Rectal smooth muscle tissue (tissue), 1 donor: ENCODE results near the gene BUB1B.

Experiments
- H3K27ac ChIP-seq: one replicate; pipeline ENCODE4 v1.7.0; 2013; ENCODE audit warnings: low read depth, low read length, inconsistent platforms
- H3K27me3 ChIP-seq: one replicate; pipeline ENCODE4 v1.7.0; 2013; ENCODE audit warnings: low read length; ENCODE audit not compliant: control insufficient read depth, insufficient read depth
- H3K36me3 ChIP-seq: one replicate; pipeline ENCODE4 v1.7.0; 2013; ENCODE audit warnings: low read length; ENCODE audit not compliant: control insufficient read depth, insufficient read depth
- H3K4me1 ChIP-seq: one replicate; pipeline ENCODE4 v1.7.0; 2013; ENCODE audit warnings: low read length; ENCODE audit not compliant: control insufficient read depth, insufficient read depth
- H3K4me3 ChIP-seq: one replicate; pipeline ENCODE4 v1.7.0; 2013; ENCODE audit warnings: low read length
- H3K9ac ChIP-seq: one replicate; pipeline ENCODE4 v1.7.0; 2013; ENCODE audit warnings: low read length

Gene BUB1B

DNA sequence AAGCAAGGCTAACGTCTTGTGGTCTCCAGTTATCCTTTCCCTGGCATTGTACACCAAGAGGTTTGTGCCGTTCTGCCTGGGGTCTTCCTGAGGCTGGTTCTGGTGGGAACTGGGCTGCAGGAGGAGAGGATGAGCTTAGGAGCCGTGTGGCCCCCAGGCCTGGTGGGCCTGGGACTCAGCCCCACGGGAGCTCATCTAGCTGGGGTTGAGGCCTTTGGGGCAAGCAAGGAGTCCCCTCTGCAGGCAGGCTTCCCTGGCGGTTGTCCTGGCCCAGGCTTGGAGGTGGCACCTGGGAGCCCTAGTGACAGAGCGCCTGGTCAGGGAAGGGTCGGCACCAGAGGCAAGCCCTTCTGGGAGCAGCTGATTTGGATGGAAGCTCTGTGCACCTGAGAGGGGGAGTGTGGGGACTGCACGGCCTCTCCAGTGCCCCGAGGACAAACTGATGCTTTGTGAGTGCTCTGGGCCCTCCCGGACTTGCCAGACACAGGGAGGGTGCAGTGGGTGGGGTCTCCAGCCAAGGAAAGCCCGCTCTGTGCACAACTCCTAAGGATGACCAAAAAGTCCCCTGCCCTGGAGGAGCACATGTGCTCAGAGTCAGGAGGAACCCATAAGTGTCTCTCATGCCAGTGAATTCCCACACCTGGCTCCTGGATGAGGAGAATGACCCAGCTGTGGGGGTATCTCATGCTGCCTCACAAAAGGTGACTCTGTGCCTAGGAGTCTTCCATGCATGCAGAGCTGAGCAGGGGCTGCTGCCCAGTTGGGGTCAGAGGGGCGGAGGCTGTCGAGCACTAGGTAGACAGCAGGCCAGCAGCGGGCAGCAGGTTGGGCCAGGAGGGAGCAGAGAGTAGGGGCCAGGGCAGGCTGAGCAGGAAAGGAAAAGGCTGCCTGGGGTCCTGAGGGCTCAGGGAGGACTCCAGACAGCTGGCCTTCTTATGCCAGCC, 80.7 kb downstream of the BUB1B start:
- H3K27ac ChIP-seq, result no peak overlapping the region
- H3K4me3 ChIP-seq, result no peak overlapping the region
- no peaks in the 10 kb centered on the region for H3K36me3 ChIP-seq
- H3K27me3 ChIP-seq, result no peaks in the 10 kb centered on the region
- H3K9ac ChIP-seq, result no peak overlapping the region
- H3K4me1 ChIP-seq, result no peaks in the 10 kb centered on the region

DNA sequence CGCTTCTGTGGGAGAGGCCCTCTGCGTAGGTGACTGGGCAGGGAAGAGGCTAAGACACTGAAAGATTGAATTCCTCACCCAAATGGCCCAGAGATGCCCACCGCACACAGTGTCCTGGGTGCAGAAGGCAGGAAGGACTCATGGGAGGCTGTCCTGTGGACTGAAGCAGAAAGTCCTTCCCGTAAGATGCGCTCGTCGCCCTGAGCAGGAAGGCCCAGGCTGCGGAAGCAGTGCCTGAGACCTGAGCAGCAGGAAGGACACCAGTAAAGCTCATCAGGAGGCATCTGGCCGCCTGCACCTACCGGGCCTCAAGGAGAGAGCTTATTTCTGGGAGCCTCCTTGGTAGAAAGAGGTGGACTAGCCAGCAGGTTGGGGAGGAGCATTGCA, 81.3 kb downstream of the BUB1B start:
- Histone ChIP-seq H3K36me3 (no peaks in the 10 kb centered on the region), H3K9ac (no peak overlapping the region), H3K4me1 (no peaks in the 10 kb centered on the region), H3K27me3 (no peaks in the 10 kb centered on the region), H3K4me3 (no peak overlapping the region), H3K27ac (no peak overlapping the region)

- Histone ChIP-seq H3K36me3 (no peaks in the 10 kb centered on the region), H3K27ac (no peak overlapping the region), H3K27me3 (no peaks in the 10 kb centered on the region), H3K9ac (no peak overlapping the region), H3K4me1 (no peaks in the 10 kb centered on the region), H3K4me3 (no peak overlapping the region)
Observed at GRCh38 chr15:40242601-40243000, 81.7 kb downstream of the BUB1B start.

- no peak overlapping the region for H3K9ac ChIP-seq
- no peaks in the 10 kb centered on the region for H3K4me1 ChIP-seq
- no peaks in the 10 kb centered on the region for H3K36me3 ChIP-seq
- no peaks in the 10 kb centered on the region for H3K27me3 ChIP-seq
- no peak overlapping the region for H3K4me3 ChIP-seq
- no peak overlapping the region for H3K27ac ChIP-seq
Observed at GRCh38 chr15:40243126-40243810, 82.4 kb downstream of the BUB1B start.

DNA sequence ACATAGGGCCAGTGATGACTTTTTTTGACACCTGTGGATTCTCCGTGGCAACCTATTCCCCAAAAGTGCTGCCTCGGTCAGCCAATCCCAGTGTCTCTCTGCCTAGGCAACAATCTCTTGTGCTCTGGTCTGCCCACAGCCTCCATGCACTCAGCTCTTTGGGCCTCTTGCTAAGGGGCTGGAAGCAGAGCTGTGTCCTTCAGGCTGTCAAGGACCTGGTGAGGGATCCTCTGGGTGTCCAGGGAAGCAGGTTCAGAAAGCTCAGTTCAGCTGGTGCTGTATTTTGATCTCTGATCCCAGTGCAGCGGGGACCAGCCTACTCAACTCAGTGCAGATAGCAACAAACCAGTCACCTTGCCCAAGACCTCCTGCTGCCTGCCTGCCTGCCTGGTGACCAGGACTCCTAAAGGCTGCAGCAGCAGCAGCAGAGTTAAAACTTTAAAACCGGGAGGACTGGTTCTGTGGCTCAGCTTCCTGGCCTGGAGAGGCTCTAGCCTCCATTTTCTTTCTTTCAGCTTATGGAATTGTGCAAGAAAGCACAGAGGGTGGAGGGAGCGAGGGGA, 84.2 kb downstream of the BUB1B start:
- Histone ChIP-seq H3K4me1 (no peaks in the 10 kb centered on the region), H3K27ac (no peak overlapping the region)

DNA sequence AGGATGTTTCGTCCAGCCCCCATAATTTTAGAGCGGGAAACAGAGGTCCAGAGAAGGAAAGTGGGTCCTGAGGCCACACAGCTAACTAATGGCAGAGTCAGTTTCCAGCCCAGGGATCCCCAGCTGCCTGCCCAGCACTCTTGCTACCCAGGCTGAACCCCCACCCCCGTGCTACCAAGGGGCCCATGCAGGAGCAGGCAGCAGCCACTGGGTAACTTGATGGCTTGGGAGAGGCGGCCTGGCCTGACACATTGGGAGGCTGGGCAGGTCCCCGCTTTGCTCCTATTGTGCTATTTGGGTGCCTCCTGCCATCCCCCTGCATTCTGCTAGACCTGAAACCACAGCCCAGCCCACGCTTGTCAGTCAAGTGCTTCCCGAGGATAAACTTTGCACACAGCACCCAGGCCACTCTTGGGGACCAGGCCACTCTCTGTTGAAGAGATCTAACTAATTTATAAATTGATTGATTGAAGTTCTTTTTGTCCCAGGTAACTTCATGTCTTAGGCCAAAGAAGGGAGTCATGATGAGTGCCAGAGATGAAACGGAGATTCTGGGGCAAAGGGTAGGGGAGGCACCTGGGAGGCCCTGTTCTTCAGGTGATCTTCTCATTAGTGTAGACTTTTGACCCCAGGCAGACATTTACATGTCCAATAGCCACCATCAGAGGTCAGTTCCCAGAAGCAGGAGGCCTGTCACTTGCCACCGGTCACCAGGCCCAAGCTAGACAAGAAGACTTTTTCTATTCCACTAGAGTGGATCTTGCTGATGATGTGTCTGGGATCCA, 85.0 kb downstream of the BUB1B start:
- no peak overlapping the region for H3K27ac ChIP-seq
- H3K27me3 ChIP-seq, result no peaks in the 10 kb centered on the region
- no peaks in the 10 kb centered on the region for H3K4me1 ChIP-seq

More for the DNA sequence above, 84.2 kb downstream of the BUB1B start:
- Histone ChIP-seq H3K36me3 (no peaks in the 10 kb centered on the region), H3K9ac (no peak overlapping the region), H3K27me3 (no peaks in the 10 kb centered on the region), H3K4me3 (no peak overlapping the region)

GRCh38 chr15:40246496-40247280, 85.8 kb downstream of the BUB1B start:
- Histone ChIP-seq H3K4me1 (no peaks in the 10 kb centered on the region), H3K36me3 (no peaks in the 10 kb centered on the region), H3K27me3 (no peaks in the 10 kb centered on the region), H3K4me3 (no peak overlapping the region), H3K9ac (no peak overlapping the region), H3K27ac (no peak overlapping the region)

More for the DNA sequence above, 85.0 kb downstream of the BUB1B start:
- H3K36me3 ChIP-seq, result no peaks in the 10 kb centered on the region
- no peak overlapping the region for H3K9ac ChIP-seq
- H3K4me3 ChIP-seq, result no peak overlapping the region

DNA sequence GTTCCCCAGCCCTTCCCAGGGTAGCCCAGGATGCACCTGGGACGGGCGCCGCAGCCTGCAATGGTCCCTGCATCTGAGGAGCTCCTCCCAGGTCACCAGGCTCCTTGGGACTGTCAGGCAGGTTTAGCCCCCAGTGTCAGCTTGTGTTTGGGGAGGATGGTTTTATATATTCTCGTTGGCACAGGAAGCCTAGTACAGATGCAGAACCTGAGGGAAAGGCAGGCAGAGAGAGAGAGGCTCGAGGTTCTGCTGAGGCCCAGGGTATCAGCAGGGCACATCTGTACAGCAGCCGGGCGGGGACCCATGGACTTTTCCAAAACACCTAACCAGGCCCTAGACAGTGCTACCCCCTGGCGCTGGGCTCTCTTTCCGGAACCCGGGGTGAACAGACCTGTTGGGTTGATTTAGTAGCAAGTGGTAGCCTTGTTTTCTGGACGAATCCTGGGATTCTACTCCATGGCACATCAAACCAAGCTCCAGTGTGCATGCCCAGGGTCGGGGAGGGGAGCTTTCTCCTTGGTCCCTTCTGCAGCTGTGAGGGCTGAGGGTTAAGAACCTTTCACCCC, 86.6 kb downstream of the BUB1B start:
- H3K27ac ChIP-seq, result no peak overlapping the region
- no peak overlapping the region for H3K4me3 ChIP-seq
- H3K27me3 ChIP-seq, result no peaks in the 10 kb centered on the region
- no peaks in the 10 kb centered on the region for H3K4me1 ChIP-seq
- H3K36me3 ChIP-seq, result no peaks in the 10 kb centered on the region
- H3K9ac ChIP-seq, result no peak overlapping the region

DNA sequence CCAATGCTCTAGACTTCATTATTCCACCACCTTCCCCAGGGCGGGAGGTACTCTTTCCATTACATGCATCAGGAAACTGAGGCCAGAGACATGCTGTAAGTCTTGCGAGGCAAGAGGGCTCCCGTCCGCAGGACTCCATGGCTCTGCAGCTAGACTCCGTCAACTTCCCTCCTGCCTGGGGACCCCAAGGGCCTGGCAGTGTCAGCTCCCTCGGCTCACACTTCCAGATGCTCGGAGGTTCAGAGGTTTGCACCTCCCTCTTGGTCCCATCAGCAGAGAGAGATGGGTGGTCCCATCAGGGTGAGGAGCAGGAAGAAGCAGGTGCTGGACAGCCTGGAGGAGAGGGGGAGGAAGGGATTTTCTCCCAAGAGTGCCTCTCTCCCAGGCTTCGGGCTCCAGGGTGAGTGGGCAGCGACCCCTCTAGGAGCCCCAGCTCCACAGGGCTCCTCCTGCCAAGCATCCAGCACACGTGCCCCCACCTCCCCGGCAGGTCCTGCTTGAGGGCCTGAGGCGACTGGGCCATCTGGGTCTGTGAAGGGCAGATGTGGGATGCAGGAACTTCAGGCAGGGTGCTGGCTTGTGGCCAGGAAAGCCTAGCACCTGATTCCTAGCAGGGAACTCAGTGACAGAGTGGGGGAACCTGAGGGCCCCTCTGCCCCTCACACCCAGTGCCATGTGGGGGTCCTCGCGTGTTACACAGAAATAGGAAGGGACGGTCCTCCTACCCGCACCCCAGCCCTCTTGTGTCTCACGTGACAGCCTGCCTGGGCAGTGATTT, 87.3 kb downstream of the BUB1B start:
- Histone ChIP-seq H3K4me1 (peaks cover 2% of the 10 kb centered on the region), H3K27me3 (peaks cover 3% of the 10 kb centered on the region), H3K9ac (no peak overlapping the region), H3K27ac (no peak overlapping the region), H3K4me3 (no peak overlapping the region), H3K36me3 (no peaks in the 10 kb centered on the region)

- no peak overlapping the region for H3K27ac ChIP-seq
- H3K9ac ChIP-seq, result no peak overlapping the region
Observed at GRCh38 chr15:40249477-40250303, 88.8 kb downstream of the BUB1B start.

More at GRCh38 chr15:40249477-40250303, 88.8 kb downstream of the BUB1B start:
- no peak overlapping the region for H3K4me3 ChIP-seq
- no peaks in the 10 kb centered on the region for H3K36me3 ChIP-seq
- peaks cover 9% of the 10 kb centered on the region for H3K27me3 ChIP-seq
- H3K4me1 ChIP-seq, result peaks cover 5% of the 10 kb centered on the region
